HG03558 (cell line): ENCODE measurements around the gene ARHGAP28.

Experiments used
- ATAC-seq: cut with Tn5 transposase; IDR thresholded peaks from one replicate; pipeline ENCODE4 v1.9.1; 2021; ENCODE audit warnings: moderate number of reproducible peaks; ENCODE audit not compliant: unreplicated experiment; ENCODE audit errors: extremely low read depth

ARHGAP28 gene

GRCh38 chr18:6950641-6951040, 221.1 kb downstream of the ARHGAP28 start:
- ATAC-seq, result no peak

GRCh38 chr18:6951336-6952090, 222.0 kb downstream of the ARHGAP28 start:
- ATAC-seq, result no peak

GRCh38 chr18:6954501-6954900, 225.0 kb downstream of the ARHGAP28 start:
- ATAC-seq, result no peak

- no peak for ATAC-seq
These were observed 225.8 kb downstream of the ARHGAP28 start for GRCh38 chr18:6955304-6955703.

- ATAC-seq, result no peak
These were observed 227.0 kb downstream of the ARHGAP28 start for GRCh38 chr18:6956495-6956894.

GRCh38 chr18:6956999-6957398, 227.5 kb downstream of the ARHGAP28 start:
- ATAC-seq, result no peak

- ATAC-seq, result no peak
These were observed 229.6 kb downstream of the ARHGAP28 start for GRCh38 chr18:6959110-6959509.

- ATAC-seq, result no peak
These were observed 230.6 kb downstream of the ARHGAP28 start for GRCh38 chr18:6960124-6960523.

GRCh38 chr18:6960656-6961055, 231.1 kb downstream of the ARHGAP28 start:
- no peak for ATAC-seq

GRCh38 chr18:6961331-6961730, 231.8 kb downstream of the ARHGAP28 start:
- no peak for ATAC-seq

- no peak for ATAC-seq
These were observed 233.3 kb downstream of the ARHGAP28 start for GRCh38 chr18:6962571-6963451.

GRCh38 chr18:6963452-6964097, 234.1 kb downstream of the ARHGAP28 start:
- no peak for ATAC-seq
